Ramos (cell line): Measurements from ENCODE around the gene HLA-DMB.

Source experiments
- in situ Hi-C: fragments of 300-500 bp; cut with MboI; formaldehyde crosslinking; loops from one replicate; pipeline ENCODE4 v1.14.3; 2022; ENCODE audit warnings: low sequenced_read_pairs; ENCODE audit not compliant: unreplicated experiment

HLA-DMB gene

GRCh38 chr6:32932132-32932868 is 8.5 kb downstream of the HLA-DMB start:
- in situ Hi-C loops: no loop called here

GRCh38 chr6:32931211-32931610 is 9.6 kb downstream of the HLA-DMB start:
- in situ Hi-C loops: no loop called here

GRCh38 chr6:32922083-32922482 is 18.7 kb downstream of the HLA-DMB start:
- in situ Hi-C loops: no loop called here

- in situ Hi-C loops: no loop called here
Observed at GRCh38 chr6:32920715-32921114, 20.1 kb downstream of the HLA-DMB start.

- in situ Hi-C loops: no loop called here
Observed at GRCh38 chr6:32912951-32913350, 27.9 kb downstream of the HLA-DMB start.

GRCh38 chr6:32908897-32909296 is 31.9 kb downstream of the HLA-DMB start:
- in situ Hi-C loops: no loop called here

- in situ Hi-C loops: no loop called here
Observed at GRCh38 chr6:32906539-32906938, 34.3 kb downstream of the HLA-DMB start.

GRCh38 chr6:32905078-32905477 is 35.8 kb downstream of the HLA-DMB start:
- in situ Hi-C loops: no loop called here

GRCh38 chr6:32903952-32904351 is 36.9 kb downstream of the HLA-DMB start:
- in situ Hi-C loops: no loop called here

- in situ Hi-C loops: no loop called here
Observed at GRCh38 chr6:32895006-32895345, 45.9 kb downstream of the HLA-DMB start.

- in situ Hi-C loops: loop anchor here (5.0 kb wide), 1 partner anchor 93 kb away; no protein-coding TSS in a partner anchor
Observed at GRCh38 chr6:32894085-32895005, 46.5 kb downstream of the HLA-DMB start.

GRCh38 chr6:32890831-32891230 is 50.0 kb downstream of the HLA-DMB start:
- in situ Hi-C loops: loop anchor here (5.0 kb wide), 1 partner anchor 96 kb away; no protein-coding TSS in a partner anchor

GRCh38 chr6:32889533-32889932 is 51.3 kb downstream of the HLA-DMB start:
- in situ Hi-C loops: loop anchor here (5.0 to 10.0 kb wide), 2 partner anchors 48 to 195 kb away; no protein-coding TSS in a partner anchor

- in situ Hi-C loops: loop anchor here (5.0 to 10.0 kb wide), 2 partner anchors 49 to 196 kb away; no protein-coding TSS in a partner anchor
Observed at GRCh38 chr6:32888576-32888975, 52.3 kb downstream of the HLA-DMB start.

GRCh38 chr6:32887616-32888015 is 53.2 kb downstream of the HLA-DMB start:
- in situ Hi-C loops: loop anchor here (5.0 to 10.0 kb wide), 2 partner anchors 50 to 197 kb away; no protein-coding TSS in a partner anchor

GRCh38 chr6:32886681-32887383 is 54.0 kb downstream of the HLA-DMB start:
- in situ Hi-C loops: loop anchor here (5.0 to 10.0 kb wide), 2 partner anchors 50 to 198 kb away; no protein-coding TSS in a partner anchor

- in situ Hi-C loops: loop anchor here (5.0 to 10.0 kb wide), 2 partner anchors 52 to 199 kb away; no protein-coding TSS in a partner anchor
Observed at GRCh38 chr6:32885698-32886286, 55.0 kb downstream of the HLA-DMB start.
